Mesothelial cell of epicardium (in vitro differentiated cells): ENCODE results near the gene PTPRN2. TPM values are rescaled to one million over a fixed set of nuclear protein-coding genes. Genes with fewer than 3 reads are reported as not detected.

Experiments used
- DNase-seq, 2 experiments: peaks; one replicate each; pipeline ENCODE4 v3.0.0; 2021; ENCODE audit warnings: low spot score in 2 of 2; ENCODE audit not compliant: unreplicated experiment in 2 of 2
- H3K27ac Mint-ChIP-seq: 2 replicates; pipeline ENCODE4 v1.8.0; 2021; ENCODE audit warnings: mixed read lengths
- H3K27me3 Mint-ChIP-seq: 2 replicates; pipeline ENCODE4 v1.8.0; 2021; ENCODE audit warnings: low read depth, mixed read lengths
- H3K36me3 Mint-ChIP-seq: 2 replicates; pipeline ENCODE4 v1.8.0; 2021; ENCODE audit warnings: mixed read lengths
- H3K4me1 Mint-ChIP-seq: 2 replicates; pipeline ENCODE4 v1.8.0; 2021; ENCODE audit warnings: mixed read lengths
- H3K4me3 Mint-ChIP-seq: 2 replicates; pipeline ENCODE4 v1.8.0; 2021; ENCODE audit warnings: mild to moderate bottlenecking, moderate library complexity, mixed read lengths
- H3K9me3 Mint-ChIP-seq: 2 replicates; pipeline ENCODE4 v1.8.0; 2021; ENCODE audit warnings: mixed read lengths
- CTCF ChIP-seq: fragments of 200-600 bp; sonication (generic); IDR thresholded peaks from one replicate; pipeline ENCODE4 v1.5.0; 2021; ENCODE audit warnings: antibody characterized with exemption; ENCODE audit not compliant: unreplicated experiment
- total RNA-seq: library from RNA; stranded (reverse); gene quantifications from 3 replicates; pipeline ENCODE4 v1.2.1, GENCODE V29; 2021

PTPRN2 gene
- total RNA-seq, 1 donor from 2014 or later = 2.2 TPM

- Mint-ChIP-seq H3K4me3 (no peak overlapping the region), H3K36me3 (no peaks in the 10 kb centered on the region), H3K27me3 (peaks cover 48% of the 10 kb centered on the region), H3K4me1 (no peaks in the 10 kb centered on the region), H3K9me3 (peaks cover 12% of the 10 kb centered on the region), H3K27ac (no peak overlapping the region)
- no peak for DNase-seq
- TF ChIP-seq CTCF = no peak
These were observed 624.9 kb downstream of the PTPRN2 start for GRCh38 chr7:157962458-157963306.

GRCh38 chr7:157961731-157962457, 625.7 kb downstream of the PTPRN2 start:
- no peak overlapping the region for H3K27ac Mint-ChIP-seq
- no peak for TF ChIP-seq CTCF
- no peaks in the 10 kb centered on the region for H3K36me3 Mint-ChIP-seq
- DNase-seq = no peak
- H3K4me1 Mint-ChIP-seq = no peaks in the 10 kb centered on the region
- H3K4me3 Mint-ChIP-seq = no peak overlapping the region
- H3K9me3 Mint-ChIP-seq = peaks cover 12% of the 10 kb centered on the region
- H3K27me3 Mint-ChIP-seq = peaks cover 48% of the 10 kb centered on the region

GRCh38 chr7:157955348-157955999, 632.1 kb downstream of the PTPRN2 start:
- Mint-ChIP-seq H3K36me3 (no peaks in the 10 kb centered on the region), H3K9me3 (peaks cover 10% of the 10 kb centered on the region), H3K4me1 (no peaks in the 10 kb centered on the region), H3K27ac (no peak overlapping the region), H3K4me3 (no peak overlapping the region), H3K27me3 (peaks cover 18% of the 10 kb centered on the region)
- no peak for TF ChIP-seq CTCF
- DNase-seq = no peak

- H3K9me3 Mint-ChIP-seq = peaks cover 14% of the 10 kb centered on the region
- no peak overlapping the region for H3K27ac Mint-ChIP-seq
- H3K4me1 Mint-ChIP-seq = no peaks in the 10 kb centered on the region
- no peak for DNase-seq
- H3K36me3 Mint-ChIP-seq = no peaks in the 10 kb centered on the region
- no peak for TF ChIP-seq CTCF
- H3K4me3 Mint-ChIP-seq = no peak overlapping the region
- H3K27me3 Mint-ChIP-seq = peaks cover 14% of the 10 kb centered on the region
These were observed 632.7 kb downstream of the PTPRN2 start for GRCh38 chr7:157954901-157955300.

GRCh38 chr7:157952841-157953645, 634.6 kb downstream of the PTPRN2 start:
- Mint-ChIP-seq H3K4me3 (no peak overlapping the region), H3K4me1 (no peaks in the 10 kb centered on the region), H3K9me3 (peaks cover 23% of the 10 kb centered on the region), H3K27ac (no peak overlapping the region), H3K36me3 (no peaks in the 10 kb centered on the region), H3K27me3 (peaks cover 7% of the 10 kb centered on the region)
- no peak for TF ChIP-seq CTCF
- no peak for DNase-seq
